Measurements from ENCODE around the gene CSF3. TPM values are rescaled to one million over a fixed set of nuclear protein-coding genes. Genes with fewer than 3 reads are reported as not detected.
A peak's percentile ranks its signal among the peaks of the same experiment; 100 is the strongest.
"Not testable (repeated sequence)": the region's sequence is repeated elsewhere in the genome, so short reads cannot be mapped to it uniquely, and the experiment has no call there.

The CSF3 gene
- total RNA-seq, 1 experiment from 2014 or later = 5.1 TPM

DNA sequence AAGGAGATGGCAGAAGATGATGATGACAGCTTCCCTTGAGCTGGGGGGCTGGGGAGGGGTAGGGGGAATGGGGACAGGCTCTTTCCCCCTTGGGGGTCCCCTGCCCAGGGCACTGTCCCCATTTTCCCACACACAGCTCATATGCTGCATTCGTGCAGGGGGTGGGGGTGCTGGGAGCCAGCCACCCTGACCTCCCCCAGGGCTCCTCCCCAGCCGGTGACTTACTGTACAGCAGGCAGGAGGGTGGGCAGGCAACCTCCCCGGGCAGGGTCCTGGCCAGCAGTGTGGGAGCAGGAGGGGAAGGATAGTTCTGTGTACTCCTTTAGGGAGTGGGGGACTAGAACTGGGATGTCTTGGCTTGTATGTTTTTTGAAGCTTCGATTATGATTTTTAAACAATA lies 17.7 kb upstream of the CSF3 start:
- DNase-seq (ENCODE audit: low read depth) = no peak

- DNase-seq (ENCODE audit: low read depth) = peak; percentile 27
Measured at GRCh38 chr17:39999067-39999466, 16.2 kb upstream of the CSF3 start.

GRCh38 chr17:40000161-40000560 lies 15.1 kb upstream of the CSF3 start:
- no peak for DNase-seq (ENCODE audit: low read depth)

- DNase-seq (ENCODE audit: low read depth) = not testable (repeated sequence)
Measured at GRCh38 chr17:40001335-40001734, 13.9 kb upstream of the CSF3 start.

GRCh38 chr17:40004072-40004471 lies 11.2 kb upstream of the CSF3 start:
- DNase-seq (ENCODE audit: low read depth) = no peak

GRCh38 chr17:40004712-40005111 lies 10.5 kb upstream of the CSF3 start:
- DNase-seq (ENCODE audit: low read depth) = no peak

DNA sequence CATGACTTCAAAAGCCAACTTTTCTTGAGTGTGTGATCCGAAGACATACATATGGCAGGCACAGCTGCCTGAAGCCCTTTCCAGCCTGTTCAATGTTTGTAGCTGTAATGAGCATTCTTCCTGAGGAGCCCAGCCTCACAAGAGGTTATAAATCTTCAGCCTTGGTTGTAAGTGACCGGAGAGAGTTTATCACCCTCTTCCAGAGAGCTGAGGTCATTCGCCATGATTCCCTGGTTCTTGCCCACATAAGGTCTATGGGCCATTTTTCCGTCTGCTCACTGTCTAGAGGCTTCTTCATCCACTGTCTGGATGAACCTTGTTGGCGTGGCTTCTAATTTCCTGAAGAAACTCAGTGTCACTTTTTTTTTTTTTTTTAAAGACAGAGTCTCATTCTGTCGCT lies 9.7 kb upstream of the CSF3 start:
- no peak for DNase-seq (ENCODE audit: low read depth)

GRCh38 chr17:40010946-40011500 lies 4.2 kb upstream of the CSF3 start:
- not testable (repeated sequence) for DNase-seq (ENCODE audit: low read depth)

GRCh38 chr17:40012017-40012647 lies 3.1 kb upstream of the CSF3 start:
- DNase-seq (ENCODE audit: low read depth) = not testable (repeated sequence)

GRCh38 chr17:40014375-40014980 lies 762 bp upstream of the CSF3 start:
- peak; percentile 54 for DNase-seq (ENCODE audit: low read depth)

- DNase-seq (ENCODE audit: low read depth) = no peak
Measured at GRCh38 chr17:40015998-40016985, 1.1 kb downstream of the CSF3 start.

- DNase-seq (ENCODE audit: low read depth) = no peak
Measured at GRCh38 chr17:40017422-40018080, 2.3 kb downstream of the CSF3 start.

DNA sequence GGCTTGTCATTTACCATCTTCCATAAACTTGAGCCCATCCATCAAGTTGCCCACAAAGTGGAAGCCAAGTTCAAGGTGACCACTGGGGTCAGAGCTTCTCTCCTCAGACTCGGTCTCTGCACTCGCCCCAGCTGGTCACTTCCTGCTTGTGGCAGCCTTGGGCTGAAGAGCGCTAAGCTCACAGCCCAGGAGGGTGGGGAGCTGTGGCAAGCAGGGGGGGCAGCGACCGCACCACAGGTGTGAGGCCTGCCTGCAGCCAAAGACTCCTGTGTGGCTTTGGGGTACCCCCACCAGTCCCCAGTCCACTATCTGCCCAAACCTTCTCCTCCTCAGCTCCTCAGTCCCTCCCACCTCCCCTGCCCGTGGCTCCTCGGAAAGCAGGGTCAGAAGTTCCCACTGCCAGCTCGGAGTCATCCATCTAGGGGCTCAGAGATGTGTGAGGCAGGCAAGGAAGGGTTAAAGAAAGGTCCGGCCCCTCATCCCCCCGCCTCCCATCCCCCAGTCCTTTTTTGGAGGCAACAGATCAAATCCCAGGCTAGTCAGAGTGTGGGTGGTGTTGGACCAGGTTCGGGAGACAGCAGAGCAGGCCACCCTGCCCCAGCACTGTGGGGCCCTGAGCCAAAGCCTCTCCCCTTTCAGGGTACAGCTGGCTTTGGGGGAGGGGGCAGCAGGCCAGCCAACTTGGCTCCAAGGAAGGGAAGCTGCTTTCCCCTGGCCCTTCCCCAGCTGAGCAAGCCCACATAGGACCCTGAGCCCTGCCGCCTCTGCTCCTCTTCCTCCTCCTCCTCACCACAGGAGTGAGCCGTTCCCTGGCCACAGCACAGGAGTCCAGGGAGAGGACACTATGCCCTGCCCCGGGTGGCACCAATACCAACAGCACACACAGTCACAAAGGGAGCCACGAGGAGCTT lies 3.2 kb downstream of the CSF3 start:
- DNase-seq (ENCODE audit: low read depth) = peak; percentile 78

GRCh38 chr17:40019140-40019991 lies 4.1 kb downstream of the CSF3 start:
- peak; percentile 59 for DNase-seq (ENCODE audit: low read depth)

- DNase-seq (ENCODE audit: low read depth) = no peak
Measured at GRCh38 chr17:40020146-40020545, 4.9 kb downstream of the CSF3 start.

GRCh38 chr17:40021451-40021971 lies 6.3 kb downstream of the CSF3 start:
- DNase-seq (ENCODE audit: low read depth) = peak; percentile 98

- DNase-seq (ENCODE audit: low read depth) = no peak
Measured at GRCh38 chr17:40022497-40022896, 7.3 kb downstream of the CSF3 start.

- DNase-seq (ENCODE audit: low read depth) = no peak
Measured at GRCh38 chr17:40022961-40023541, 7.8 kb downstream of the CSF3 start.

Measured in LHCN-M2 (cell line).